IPS DF 19.7 (cell line): ENCODE measurements around the gene STIP1.

ENCODE experiments used
- DNase-seq: peaks from one replicate; pipeline ENCODE4 v3.0.0-alpha.2; 2013; ENCODE audit warnings: low read depth, low spot score

The STIP1 gene

DNA sequence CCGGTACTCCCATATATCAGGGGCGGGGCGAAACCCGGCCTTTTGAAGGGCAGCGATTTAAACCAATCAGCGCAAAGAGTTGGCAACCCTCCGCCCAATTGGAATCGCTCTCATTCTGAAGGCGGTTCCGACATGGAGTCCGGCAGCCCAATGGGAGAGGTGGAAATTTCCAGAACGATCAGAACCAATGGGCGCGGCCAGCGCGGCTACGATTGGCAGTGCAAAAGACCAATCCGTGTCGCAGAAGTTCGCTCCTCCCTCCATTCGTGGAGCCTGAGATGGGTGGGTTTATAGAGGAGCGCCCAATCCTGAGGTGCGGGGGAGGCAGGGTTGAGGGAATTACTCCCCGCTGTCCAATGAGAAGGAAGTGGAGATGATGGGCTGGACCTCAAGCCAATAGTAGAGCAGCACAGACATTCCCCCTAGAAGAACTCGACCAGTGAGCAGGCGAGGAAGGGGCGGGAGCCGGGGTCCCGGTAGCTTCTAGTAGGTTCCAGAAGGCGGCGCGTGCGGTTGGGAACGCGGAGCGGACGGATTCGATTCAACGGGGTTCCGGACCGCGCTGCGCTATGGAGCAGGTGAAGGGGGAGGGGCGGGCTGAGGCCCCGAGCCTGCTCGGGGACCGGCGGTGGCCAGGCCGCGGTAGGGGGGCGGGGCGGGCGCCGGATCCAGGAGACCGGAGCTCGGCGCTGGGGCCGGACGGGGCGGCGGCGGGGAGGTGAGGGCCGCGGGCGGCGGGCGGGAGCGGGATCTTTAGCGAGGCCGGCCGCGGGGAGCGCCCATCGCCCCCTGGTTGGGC, at the start of gene STIP1:
Gene STIP1, plus strand, starts transcription at position 479 of the 799 bp plus-strand sequence. Its CDS starts 91 bp downstream, at position 570.
- DNase-seq = peak; percentile 100

DNA sequence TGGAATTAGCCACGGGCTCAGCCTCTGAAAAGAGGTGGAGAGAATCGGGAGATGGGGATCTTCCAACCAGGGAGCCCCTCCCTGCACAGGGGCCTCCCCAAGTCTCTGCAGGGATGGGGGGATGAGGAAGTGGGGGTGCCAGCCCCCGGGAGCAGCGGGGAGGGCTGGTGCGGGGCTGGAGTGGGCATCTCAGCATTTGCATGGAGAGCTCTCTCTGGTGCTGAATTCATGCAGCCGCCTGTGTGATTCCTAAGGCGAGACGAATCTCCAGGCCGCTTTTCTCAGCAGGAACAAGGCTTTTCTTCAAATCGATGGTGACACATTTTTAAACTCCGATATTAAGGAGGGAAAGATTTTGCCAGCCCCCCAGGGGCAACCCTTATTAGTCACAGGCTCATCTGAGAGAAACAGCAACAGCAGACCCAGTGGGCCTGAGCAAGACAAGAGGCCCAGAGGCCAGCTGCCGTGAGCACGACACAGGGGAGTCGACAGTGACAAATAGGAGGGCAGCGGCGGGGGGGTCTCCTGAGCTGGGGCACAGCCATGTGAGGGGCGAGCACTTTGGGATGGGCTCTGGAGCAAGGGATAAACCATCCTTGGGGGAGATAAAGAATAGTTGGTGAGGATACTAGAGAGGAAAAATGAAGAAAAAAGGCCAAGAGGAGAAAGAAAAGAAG, 49.1 kb upstream of the STIP1 start:
- no peak for DNase-seq

DNA sequence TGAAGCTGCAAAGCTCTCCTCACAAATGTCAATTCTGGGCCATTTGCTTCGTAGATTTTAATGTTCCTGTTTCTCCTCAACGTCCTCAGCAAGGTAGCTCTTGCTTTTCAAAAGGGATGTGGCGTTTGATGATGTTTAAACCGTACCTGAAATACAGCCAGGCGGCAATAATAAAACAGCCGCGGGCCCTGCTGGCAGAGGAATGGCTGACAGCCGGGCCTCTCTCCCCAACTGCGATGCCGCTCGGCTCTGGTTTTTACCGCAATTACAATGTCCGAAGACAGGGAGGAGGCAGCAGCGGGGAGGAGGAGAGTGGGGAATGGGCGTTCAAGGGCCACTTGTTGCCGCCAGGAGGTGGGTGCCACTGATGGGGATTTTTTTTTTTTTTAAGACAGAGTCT, 47.6 kb upstream of the STIP1 start:
- no peak for DNase-seq

DNA sequence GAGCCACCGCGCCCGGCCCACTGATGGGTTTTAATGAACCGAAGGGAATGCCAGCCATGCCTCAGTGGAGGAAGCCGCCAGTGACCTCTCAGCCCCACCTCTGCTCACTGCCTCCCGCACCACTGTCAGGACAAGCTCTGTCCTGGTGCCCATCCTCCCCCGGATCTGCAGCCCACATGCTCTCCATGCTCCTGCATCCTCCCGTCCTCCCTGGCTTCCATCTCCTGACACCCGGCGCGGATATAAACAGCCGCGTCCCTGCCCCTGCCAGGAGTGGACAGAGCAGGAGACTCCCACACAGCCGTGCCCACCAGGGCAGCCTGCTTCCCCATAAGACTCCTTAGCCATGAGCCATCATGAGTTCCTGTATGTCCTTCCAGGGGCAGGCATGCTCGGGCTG, 46.9 kb upstream of the STIP1 start:
- no peak for DNase-seq

DNA sequence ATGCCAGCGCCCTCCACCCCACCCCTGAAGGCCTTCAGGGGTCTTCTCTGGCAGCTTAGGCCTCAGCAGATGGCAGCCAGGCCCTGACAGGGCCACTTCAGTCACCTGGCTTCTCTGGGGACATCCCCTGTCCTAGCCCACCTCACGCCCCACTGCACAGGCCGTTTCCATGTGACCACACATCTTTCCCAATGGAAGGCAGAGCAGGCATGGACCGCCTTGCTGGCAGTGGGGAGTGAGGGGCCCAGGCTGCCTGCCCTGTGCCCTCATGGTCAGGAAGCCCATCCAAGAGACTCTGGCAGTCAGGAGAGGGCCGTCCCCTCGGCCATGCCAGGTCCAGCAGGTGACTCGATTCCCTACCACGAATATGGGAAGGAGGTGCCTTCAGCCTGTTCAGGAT, 45.9 kb upstream of the STIP1 start:
- DNase-seq = no peak

DNA sequence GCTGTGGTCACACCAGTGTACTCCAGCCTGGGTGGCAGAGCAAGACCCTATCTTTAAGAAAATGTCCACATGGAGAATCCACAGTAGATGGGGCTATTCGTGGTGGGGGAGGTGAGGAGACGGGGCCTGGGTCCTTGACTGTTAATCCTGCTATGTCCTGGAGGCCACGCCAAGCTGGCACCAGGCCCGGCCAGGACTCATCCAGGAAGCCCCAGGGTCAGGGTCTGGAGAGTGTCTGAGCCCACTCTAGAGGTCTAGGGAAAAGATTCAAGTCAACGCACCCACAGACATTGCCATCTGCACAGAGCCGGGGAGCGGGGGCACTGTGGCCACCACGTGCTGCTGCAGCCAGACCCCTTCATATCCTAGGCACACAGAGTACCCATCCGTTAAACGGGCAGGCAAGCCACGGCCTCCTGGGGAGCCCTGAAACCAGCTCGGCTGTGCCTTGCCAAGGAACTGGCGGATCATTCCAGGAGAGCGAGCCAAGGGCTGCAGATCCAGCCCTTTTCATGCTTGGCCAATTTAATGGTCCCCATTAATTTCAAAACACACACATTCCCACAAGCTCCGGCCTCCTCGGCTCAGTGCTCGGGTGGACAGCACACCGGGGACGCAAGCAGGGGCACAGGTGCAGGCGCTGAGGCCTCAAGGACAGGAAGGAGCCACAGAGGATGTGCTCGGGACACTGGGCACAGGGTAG, 44.7 kb upstream of the STIP1 start:
- DNase-seq = no peak

DNA sequence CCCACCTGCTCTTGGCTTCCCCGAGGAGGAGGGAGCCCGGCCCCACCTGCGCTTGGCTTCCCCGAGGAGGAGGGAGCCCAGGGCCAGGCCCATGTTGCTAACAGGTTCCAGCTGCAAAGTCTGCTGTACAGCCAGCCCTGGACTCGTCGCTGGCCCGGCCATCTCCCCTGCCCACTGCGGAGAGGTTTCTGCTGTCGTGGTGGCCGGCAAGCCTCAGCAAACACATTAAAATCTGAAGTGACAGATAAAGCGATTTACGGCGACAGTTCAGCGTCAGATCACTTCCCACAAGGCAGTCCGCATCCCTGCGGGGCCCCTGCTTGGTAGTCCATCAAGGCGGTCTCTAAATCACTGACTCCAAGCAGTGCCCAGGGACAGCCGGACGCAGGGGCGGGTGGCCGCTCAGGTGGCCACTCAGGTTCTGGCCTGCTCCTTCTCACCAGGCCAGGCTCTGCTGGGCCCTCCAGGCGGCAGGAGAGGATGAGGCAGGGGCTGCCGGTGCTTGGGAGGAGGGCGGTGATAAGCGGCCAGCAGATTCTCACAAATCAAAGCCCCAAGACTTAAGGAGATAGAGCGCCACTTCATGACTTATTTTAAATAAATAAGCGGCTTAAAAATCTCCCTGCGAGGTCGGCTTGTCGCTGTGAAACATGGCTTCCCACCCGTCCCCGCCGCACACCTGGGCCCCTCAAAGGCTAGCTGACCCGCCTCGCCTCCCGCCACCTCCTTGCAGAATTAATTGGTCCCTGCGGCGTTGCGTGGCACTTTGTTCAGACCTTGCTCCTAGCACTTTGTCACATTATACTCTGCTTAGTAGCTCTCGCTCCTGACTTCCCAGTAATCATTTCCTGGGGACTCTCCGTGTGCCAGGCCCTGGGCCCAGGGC, 41.1 kb upstream of the STIP1 start:
- DNase-seq = no peak

DNA sequence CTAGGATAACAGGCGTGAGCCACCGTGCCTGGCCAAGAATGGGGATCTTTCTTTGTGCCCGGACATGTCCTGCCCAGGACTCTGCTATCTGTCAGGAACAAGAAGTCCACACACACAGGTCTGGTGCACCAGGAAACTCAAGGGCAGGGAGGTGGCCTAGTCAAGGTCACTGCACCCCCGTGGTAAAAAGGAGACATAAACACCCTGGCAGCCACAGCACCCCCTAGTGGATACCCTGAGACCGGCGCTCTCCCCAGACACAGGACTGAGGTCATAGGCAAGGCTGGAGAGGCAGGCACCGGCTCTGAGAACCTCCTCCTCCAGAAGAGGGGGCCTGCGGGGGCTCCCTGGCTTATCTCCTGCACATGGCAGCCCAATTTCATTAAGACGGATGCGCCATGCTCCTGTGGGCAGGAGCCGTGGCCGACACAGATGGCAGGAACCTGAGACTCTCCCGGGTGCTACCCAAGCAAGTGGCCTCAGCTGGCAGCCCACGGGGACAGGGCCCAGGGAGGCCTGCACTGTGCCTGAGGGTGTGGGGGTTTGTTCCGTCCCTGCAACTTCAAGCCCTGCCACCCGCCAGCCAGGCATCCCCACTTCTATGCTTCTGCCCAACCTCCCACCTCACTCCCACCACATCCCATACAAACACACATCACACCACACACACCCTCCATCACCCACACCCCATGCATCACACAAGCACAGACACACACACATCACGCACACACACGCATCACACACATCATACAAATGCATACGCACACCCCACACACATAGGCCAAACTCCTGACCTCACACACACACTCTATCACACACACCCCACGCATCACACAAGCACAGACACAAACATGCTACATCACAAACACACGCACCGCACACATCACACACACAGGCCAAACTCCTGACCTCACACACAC, 39.7 kb upstream of the STIP1 start:
- no peak for DNase-seq

DNA sequence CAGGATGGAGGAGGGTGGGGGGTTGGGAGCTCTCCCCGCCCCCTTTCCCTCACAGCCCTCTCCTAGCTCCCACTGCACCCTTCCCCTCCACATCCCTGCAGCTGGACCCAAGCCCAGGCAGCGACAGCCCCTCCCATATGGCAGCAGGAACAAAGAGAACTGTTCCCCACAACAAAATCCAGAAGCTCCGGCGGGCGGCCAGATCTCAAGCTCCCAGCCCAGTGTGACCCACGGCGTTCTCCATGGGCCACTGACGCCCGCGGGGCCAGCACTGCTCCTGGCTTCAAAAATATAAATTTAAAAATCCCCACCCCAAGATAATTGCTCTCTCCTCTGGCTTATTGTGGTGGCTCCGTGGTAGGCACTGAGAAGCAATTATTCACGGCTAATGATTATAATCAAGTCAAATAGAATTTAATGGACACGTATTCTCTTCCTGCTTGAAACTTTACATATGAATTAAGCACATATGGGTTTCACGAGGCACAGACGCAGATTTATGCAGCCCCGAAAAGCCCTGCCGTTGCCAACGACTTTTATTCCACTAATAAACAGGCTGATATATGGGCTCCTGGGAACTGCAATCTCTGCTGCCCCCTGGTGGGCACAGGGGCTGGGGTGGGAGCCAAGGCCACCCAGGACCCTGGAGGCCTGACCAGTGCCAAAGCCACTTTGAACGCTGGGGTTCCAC, 37.6 kb upstream of the STIP1 start:
- no peak for DNase-seq

DNA sequence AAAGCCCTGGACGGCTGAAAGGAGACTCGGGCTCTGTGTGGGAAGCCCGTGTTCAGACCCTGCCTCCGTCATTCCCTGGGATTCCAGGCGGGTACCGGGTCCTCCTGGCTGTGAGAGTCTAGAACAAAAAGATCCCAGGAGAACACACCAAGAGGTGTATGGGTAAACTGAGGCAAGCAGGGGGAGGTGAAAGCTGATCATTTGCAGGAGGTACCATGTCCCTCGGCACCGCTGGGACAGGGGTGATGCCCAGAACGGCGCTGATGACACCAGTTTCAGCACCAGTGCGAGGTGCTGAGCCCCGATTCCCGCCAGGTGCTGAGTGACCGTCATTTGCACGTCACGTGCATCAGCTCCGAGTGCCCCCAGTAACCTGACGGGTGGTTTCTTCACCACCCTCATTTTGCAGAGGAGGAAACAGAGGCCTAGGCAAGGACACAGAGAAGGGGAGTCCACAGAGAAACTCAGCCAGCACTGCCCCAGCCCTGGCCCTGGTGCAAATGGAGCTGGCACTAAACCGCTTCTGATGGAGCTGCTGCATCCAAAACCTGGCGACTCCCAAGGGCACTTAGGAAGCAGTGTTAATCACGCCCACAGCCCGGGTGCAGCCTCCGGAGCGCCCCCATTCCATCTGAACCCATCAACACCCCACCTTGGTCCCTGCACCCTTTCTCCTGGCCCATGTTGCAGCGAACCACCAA, 36.9 kb upstream of the STIP1 start:
- no peak for DNase-seq

DNA sequence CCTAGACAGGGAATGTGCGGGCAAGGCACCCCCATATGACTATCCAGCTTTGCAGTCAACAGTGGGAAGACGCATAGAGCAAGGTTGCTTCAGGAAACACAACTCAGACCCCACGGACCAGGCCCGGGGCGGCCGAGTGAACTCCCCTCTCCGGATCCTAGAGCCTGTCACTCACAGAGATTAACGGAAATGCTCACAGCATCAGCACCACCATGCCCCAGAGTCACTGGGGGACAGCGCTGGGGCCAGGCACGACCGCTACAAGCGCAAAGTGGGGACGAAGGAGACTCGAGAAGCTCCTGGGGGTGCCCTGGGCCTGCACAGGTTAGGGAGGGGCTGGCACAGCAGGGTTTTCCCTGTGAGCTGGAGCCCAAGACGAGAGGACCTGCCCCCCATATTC, 35.9 kb upstream of the STIP1 start:
- no peak for DNase-seq

DNA sequence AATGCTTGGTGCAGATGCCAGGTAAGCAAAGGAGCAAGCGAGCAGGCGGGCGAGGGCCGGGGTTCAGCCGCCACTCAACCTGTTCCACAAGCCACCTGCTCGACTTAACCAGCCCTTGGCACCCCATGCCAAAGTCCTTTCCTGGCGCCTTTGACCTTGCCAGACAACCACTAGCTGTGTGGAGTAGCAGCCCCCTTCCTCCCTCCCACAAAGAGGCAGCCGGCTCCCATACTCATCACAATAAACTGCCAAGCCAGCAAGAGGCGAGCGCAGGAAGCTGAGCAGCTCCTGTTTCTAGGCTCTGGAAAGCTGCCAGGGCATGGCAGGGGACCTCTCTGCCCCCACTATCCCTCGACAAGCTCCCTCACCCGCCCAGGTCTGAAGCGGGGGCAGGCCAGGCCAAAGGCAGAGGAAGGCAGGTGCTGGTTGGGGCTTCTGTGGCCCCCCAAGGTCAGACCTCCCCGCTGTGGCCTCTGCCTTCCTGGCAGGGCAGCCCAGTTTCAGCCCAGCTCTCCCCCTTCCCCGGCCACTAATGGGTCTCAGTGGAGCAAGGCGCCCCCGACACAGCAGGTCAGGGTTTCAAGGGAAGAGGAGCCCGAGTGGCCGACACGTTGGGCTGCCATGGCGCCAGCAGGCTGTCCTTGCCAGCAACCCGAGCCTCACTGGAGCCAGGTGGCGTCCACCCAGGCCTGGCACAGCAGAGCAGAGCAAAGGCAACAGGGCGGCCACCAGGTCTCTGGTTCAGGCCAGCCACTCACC, 35.3 kb upstream of the STIP1 start:
- no peak for DNase-seq

DNA sequence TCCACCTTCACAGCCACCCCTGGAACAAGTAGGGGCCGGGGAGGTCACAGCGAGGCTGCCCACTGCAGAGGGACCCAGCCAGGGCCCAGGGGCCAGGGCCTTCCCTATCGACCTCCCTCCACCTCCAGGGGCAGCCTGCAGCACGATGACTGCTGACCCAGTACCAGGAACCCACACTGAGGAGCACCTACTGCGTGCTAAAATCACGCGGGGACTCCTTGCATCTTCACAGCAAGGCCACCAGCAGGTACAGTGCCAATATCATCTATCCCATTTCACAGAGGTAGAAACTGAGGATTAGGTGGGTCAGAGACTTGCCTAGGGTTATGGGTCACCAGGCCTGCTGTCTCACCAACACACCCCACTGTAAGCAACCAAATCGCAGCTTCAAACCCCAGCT, 34.6 kb upstream of the STIP1 start:
- DNase-seq = no peak

DNA sequence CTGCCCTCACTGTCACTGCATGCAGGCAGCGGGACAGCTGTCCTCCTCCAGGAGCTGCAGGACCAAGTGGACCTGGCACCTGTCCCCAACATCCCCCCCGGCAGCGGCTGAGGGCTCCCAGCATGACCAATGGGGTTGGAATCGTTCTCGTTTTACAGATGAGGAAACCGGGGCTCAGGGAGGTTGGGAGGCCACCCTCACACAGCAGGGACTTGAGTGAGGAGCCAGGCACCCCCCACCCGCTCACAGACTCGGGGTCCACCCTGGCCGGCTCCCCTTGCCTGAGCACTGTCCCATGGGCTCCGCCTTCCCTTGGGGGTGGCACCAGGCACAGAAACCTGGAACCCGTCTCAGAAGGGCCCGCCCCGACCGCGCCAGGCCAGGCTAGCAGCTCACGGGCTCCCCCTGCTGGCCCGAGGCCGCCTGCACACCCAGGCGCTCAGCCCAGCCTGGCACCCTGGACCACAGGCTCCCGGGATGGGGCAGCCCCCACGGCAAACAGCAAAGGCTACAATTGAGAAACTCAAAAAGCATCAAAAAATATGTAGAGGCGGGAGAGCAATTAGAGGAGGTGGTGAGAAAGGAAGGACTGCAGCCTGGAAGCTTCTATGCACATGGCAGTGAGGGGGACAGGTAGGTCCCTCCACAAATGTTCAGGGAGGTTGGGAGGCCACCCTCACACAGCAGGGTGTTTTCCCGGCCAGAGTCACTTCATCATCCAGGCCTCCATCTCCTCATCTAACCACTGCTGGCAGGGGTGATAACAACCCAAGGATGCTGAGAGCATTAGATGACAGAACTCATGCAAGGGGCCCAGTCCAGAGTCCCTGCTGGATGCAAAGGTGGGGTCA, 32.9 kb upstream of the STIP1 start:
- no peak for DNase-seq

DNA sequence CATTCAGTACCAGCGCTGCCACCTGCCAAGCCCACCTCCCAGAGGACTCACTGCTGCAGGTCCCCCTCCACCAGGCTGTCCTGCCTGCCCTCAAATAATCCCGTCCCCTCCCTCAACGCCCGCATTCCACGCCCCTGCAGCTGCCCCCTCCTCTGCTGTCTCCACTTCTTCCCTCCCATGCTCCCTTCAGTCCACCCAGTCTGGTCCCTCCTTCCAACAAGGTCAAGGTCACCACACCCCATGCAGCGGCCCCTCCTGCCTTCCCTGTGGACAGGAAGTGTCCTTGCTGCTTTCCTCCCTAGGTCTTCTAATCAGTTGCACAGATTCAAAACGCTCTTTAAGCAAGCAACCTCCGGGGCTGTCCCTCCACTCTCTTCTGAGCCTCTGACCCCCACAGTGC, 32.2 kb upstream of the STIP1 start:
- no peak for DNase-seq

DNA sequence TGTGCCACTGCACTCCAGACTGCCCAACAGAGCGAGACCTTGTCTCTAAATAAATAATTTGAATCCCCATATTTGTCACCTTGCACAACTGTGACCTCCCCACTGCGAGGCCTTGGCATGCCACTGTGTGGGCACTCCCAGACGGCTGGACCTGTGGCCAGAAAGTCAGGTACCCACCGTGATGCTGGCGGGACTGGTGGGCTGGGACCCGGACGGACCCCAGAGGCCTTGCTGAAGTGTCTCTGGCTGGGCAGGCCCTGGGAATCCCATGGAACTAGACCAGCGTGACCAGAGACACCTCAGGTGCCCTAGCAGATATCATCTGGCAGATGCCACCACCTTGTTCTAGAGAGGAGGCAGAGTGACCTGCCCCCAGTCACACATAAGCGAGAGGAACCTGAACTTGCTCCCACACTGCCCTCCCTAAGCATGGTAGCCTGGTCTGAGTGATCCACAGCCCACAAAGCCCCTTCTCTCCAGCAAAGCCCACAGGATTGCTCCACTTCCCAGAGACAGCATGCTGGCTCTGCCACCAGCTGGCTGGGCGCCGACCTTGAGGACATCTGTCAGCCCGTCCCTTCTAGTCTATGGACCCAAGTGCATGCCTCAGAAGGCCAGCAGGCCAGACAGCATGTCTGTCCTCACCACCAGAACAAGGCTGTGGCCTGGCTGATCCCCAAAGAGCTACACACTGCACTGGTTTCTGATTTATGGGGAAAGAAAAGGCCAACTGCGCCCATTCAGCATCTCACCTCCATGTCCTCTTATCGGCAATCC, 29.5 kb upstream of the STIP1 start:
- no peak for DNase-seq
